GM18520 (cell line): ENCODE data around the gene CELF2.

Experiments
- ATAC-seq: cut with Tn5 transposase; IDR thresholded peaks from one replicate; pipeline ENCODE4 v1.9.1; 2021; ENCODE audit not compliant: unreplicated experiment

Gene CELF2

GRCh38 chr10:11192304-11193000 is 174.8 kb downstream of the CELF2 start:
- ATAC-seq = no peak

GRCh38 chr10:11193001-11193551 is 175.4 kb downstream of the CELF2 start:
- ATAC-seq = no peak

- ATAC-seq = peak; percentile 28
Observed at GRCh38 chr10:11194859-11195586, 177.4 kb downstream of the CELF2 start.

GRCh38 chr10:11195623-11196022 is 178.0 kb downstream of the CELF2 start:
- ATAC-seq = no peak

- ATAC-seq = peak; percentile 60
Observed at GRCh38 chr10:11197266-11197712, 179.6 kb downstream of the CELF2 start.

- ATAC-seq = no peak
Observed at GRCh38 chr10:11197878-11198277, 180.2 kb downstream of the CELF2 start.

- ATAC-seq = no peak
Observed at GRCh38 chr10:11201911-11202310, 184.2 kb downstream of the CELF2 start.

GRCh38 chr10:11204351-11204942 is 186.8 kb downstream of the CELF2 start:
- ATAC-seq = no peak

GRCh38 chr10:11205030-11205772 is 187.5 kb downstream of the CELF2 start:
- ATAC-seq = peak; percentile 27

GRCh38 chr10:11206676-11207559 is 189.2 kb downstream of the CELF2 start:
- no peak for ATAC-seq

GRCh38 chr10:11207560-11207844 is 189.8 kb downstream of the CELF2 start:
- ATAC-seq = no peak

- ATAC-seq = no peak
Observed at GRCh38 chr10:11208243-11208642, 190.6 kb downstream of the CELF2 start.

GRCh38 chr10:11208908-11209829 is 191.5 kb downstream of the CELF2 start:
- ATAC-seq = peak; percentile 30

- ATAC-seq = peak; percentile 15
Observed at GRCh38 chr10:11209830-11210181, 192.1 kb downstream of the CELF2 start.

- ATAC-seq = no peak
Observed at GRCh38 chr10:11210211-11210922, 192.7 kb downstream of the CELF2 start.

- no peak for ATAC-seq
Observed at GRCh38 chr10:11212288-11213085, 194.8 kb downstream of the CELF2 start.

GRCh38 chr10:11213137-11213536 is 195.5 kb downstream of the CELF2 start:
- no peak for ATAC-seq

GRCh38 chr10:11214407-11214806 is 196.7 kb downstream of the CELF2 start:
- ATAC-seq = no peak
